BLaER1 treated with 17β-estradiol and CSF1 and Interleukin-3, amounts not matched to agents 10 nM and 100 nM (cell line): ENCODE data around the gene KCNQ4.

ENCODE experiments used
- H3K27ac ChIP-seq, 11 experiments: shearing (Covaris generic); formaldehyde crosslinking; 2 replicates each; pipeline ENCODE4 v1.8.1; 2022
- H3K27me3 ChIP-seq, 11 experiments: shearing (Covaris generic); formaldehyde crosslinking; 2 replicates each; pipeline ENCODE4 v1.8.1; 2022
- H3K36me3 ChIP-seq, 11 experiments: shearing (Covaris generic); formaldehyde crosslinking; 2 replicates each; pipeline ENCODE4 v1.8.1; 2022
- H3K4me1 ChIP-seq, 10 experiments: shearing (Covaris generic); formaldehyde crosslinking; 2 replicates each; pipeline ENCODE4 v1.8.1; 2022
- H3K4me2 ChIP-seq, 11 experiments: shearing (Covaris generic); formaldehyde crosslinking; 2 replicates each; pipeline ENCODE4 v1.8.1; 2022
- H3K4me3 ChIP-seq, 10 experiments: shearing (Covaris generic); formaldehyde crosslinking; 2 replicates each; pipeline ENCODE4 v1.8.1; 2022
- H3K9ac ChIP-seq, 11 experiments: shearing (Covaris generic); formaldehyde crosslinking; 2 replicates each; pipeline ENCODE4 v1.8.1; 2022
- H3K9me3 ChIP-seq, 11 experiments: shearing (Covaris generic); formaldehyde crosslinking; replicated peaks in 1 of 11; 2 replicates each; pipeline ENCODE4 v1.8.1; 2022
- H4K20me1 ChIP-seq, 11 experiments: shearing (Covaris generic); formaldehyde crosslinking; 2 replicates each; pipeline ENCODE4 v1.8.1; 2022
- Cebpa-rat ChIP-seq, 11 experiments: shearing (Covaris generic); IDR thresholded peaks; 2 replicates each; pipeline ENCODE4 v1.8.1; 2022

KCNQ4 gene

GRCh38 chr1:40780678-40781607 lies 2.6 kb upstream of the KCNQ4 start:
- peaks cover 11 to 17% (median 16%) of the 10 kb centered on the region in 11 experiments for H3K9me3 ChIP-seq
- H3K4me1 ChIP-seq = peaks cover 26 to 48% (median 33%) of the 10 kb centered on the region in 10 experiments
- no peak overlapping the region for H3K9ac ChIP-seq
- H3K36me3 ChIP-seq = peaks cover 5 to 13% (median 11%) of the 10 kb centered on the region in 11 experiments; a peak in 19 of 22 replicates
- H3K27me3 ChIP-seq = peaks cover 38 to 50% (median 45%) of the 10 kb centered on the region in 11 experiments
- no peak for TF ChIP-seq Cebpa-rat (IDR thresholded peaks at IDR 0.05)
- H3K27ac ChIP-seq = no peak overlapping the region
- H3K4me3 ChIP-seq = no peak overlapping the region
- H3K4me2 ChIP-seq = no peak overlapping the region
- peaks cover 0 to 45% (median 7%) of the 10 kb centered on the region in 11 experiments; a peak in 7 of 22 replicates for H4K20me1 ChIP-seq

GRCh38 chr1:40781608-40781971 lies 2.0 kb upstream of the KCNQ4 start:
- Histone ChIP-seq H3K4me3 (no peak overlapping the region), H3K9me3 (peaks cover 5 to 11% (median 10%) of the 10 kb centered on the region in 11 experiments), H3K27me3 (peaks cover 38 to 53% (median 47%) of the 10 kb centered on the region in 11 experiments), H3K9ac (no peak overlapping the region), H3K36me3 (peaks cover 0 to 7% (median 4%) of the 10 kb centered on the region in 11 experiments; a peak in 13 of 22 replicates), H3K27ac (no peak overlapping the region), H4K20me1 (peaks cover 0 to 45% (median 7%) of the 10 kb centered on the region in 11 experiments; a peak in 7 of 22 replicates), H3K4me2 (peak overlapping the region in 5 of 11 experiments; percentile 98 to 99 (median 99); a peak in 8 of 22 replicates), H3K4me1 (peaks cover 26 to 53% (median 33%) of the 10 kb centered on the region in 10 experiments)
- TF ChIP-seq Cebpa-rat (IDR thresholded peaks at IDR 0.05) = no peak

GRCh38 chr1:40782371-40782956 lies 1.1 kb upstream of the KCNQ4 start:
- H3K27me3 ChIP-seq = peaks cover 38 to 53% (median 47%) of the 10 kb centered on the region in 11 experiments
- peaks cover 0 to 2% (median 1%) of the 10 kb centered on the region in 11 experiments; a peak in 13 of 22 replicates for H3K9me3 ChIP-seq
- peak overlapping the region in 8 of 11 experiments; percentile 15 to 80 (median 63); a peak in 11 of 22 replicates for H3K9ac ChIP-seq
- 0 out of 22 replicates have a peak, but pooled peaks cover 0 to 1% (median 0%) of the 10 kb centered on the region in 11 experiments for H3K36me3 ChIP-seq
- no peak for TF ChIP-seq Cebpa-rat (IDR thresholded peaks at IDR 0.05)
- H3K4me3 ChIP-seq = peak overlapping the region; percentile 58 to 74 (median 64); a peak in 18 of 20 replicates
- H3K4me2 ChIP-seq = peak overlapping the region; percentile 93 to 99 (median 98)
- H3K4me1 ChIP-seq = peaks cover 26 to 53% (median 33%) of the 10 kb centered on the region in 10 experiments
- peaks cover 0 to 45% (median 7%) of the 10 kb centered on the region in 11 experiments; a peak in 7 of 22 replicates for H4K20me1 ChIP-seq
- no peak overlapping the region for H3K27ac ChIP-seq

GRCh38 chr1:40784141-40784770 lies 669 bp downstream of the KCNQ4 start:
- no peaks in the 10 kb centered on the region for H3K36me3 ChIP-seq
- peak overlapping the region; percentile 58 to 74 (median 64) for H3K4me3 ChIP-seq
- TF ChIP-seq Cebpa-rat (IDR thresholded peaks at IDR 0.05) = no peak
- peaks cover 38 to 53% (median 47%) of the 10 kb centered on the region in 11 experiments for H3K27me3 ChIP-seq
- H3K9me3 ChIP-seq = no peaks in the 10 kb centered on the region
- H3K4me1 ChIP-seq = peaks cover 21 to 41% (median 32%) of the 10 kb centered on the region in 10 experiments
- H3K9ac ChIP-seq = peak overlapping the region; percentile 39 to 80 (median 72)
- H4K20me1 ChIP-seq = peaks cover 0 to 45% (median 7%) of the 10 kb centered on the region in 11 experiments; a peak in 7 of 22 replicates
- H3K4me2 ChIP-seq = peak overlapping the region; percentile 93 to 99 (median 98)
- H3K27ac ChIP-seq = peak overlapping the region in 9 of 11 experiments; percentile 22 to 61 (median 52); a peak in 12 of 22 replicates

GRCh38 chr1:40784771-40785151 lies 1.2 kb downstream of the KCNQ4 start:
- peaks cover 0 to 45% (median 7%) of the 10 kb centered on the region in 11 experiments; a peak in 7 of 22 replicates for H4K20me1 ChIP-seq
- peaks cover 38 to 53% (median 47%) of the 10 kb centered on the region in 11 experiments for H3K27me3 ChIP-seq
- no peaks in the 10 kb centered on the region for H3K36me3 ChIP-seq
- peak overlapping the region in 1 of 11 experiments; percentile 57; a peak in 1 of 22 replicates for H3K27ac ChIP-seq
- no peaks in the 10 kb centered on the region for H3K9me3 ChIP-seq
- TF ChIP-seq Cebpa-rat (IDR thresholded peaks at IDR 0.05) = no peak
- peak overlapping the region in 5 of 11 experiments; percentile 70 to 80 (median 75); a peak in 6 of 22 replicates for H3K9ac ChIP-seq
- peaks cover 21 to 41% (median 32%) of the 10 kb centered on the region in 10 experiments for H3K4me1 ChIP-seq
- peak overlapping the region; percentile 93 to 99 (median 98) for H3K4me2 ChIP-seq
- H3K4me3 ChIP-seq = peak overlapping the region; percentile 58 to 74 (median 64); a peak in 14 of 20 replicates

- H3K36me3 ChIP-seq = no peaks in the 10 kb centered on the region
- H3K4me3 ChIP-seq = no peak overlapping the region; a peak in 1 of 20 replicates
- TF ChIP-seq Cebpa-rat (IDR thresholded peaks at IDR 0.05) = no peak
- no peaks in the 10 kb centered on the region for H3K9me3 ChIP-seq
- no peak overlapping the region for H3K9ac ChIP-seq
- H3K27me3 ChIP-seq = peaks cover 38 to 53% (median 47%) of the 10 kb centered on the region in 11 experiments
- peaks cover 0 to 39% (median 7%) of the 10 kb centered on the region in 11 experiments; a peak in 7 of 22 replicates for H4K20me1 ChIP-seq
- H3K27ac ChIP-seq = no peak overlapping the region
- peaks cover 21 to 39% (median 32%) of the 10 kb centered on the region in 10 experiments for H3K4me1 ChIP-seq
- peak overlapping the region in 5 of 11 experiments; percentile 98 to 99 (median 99); a peak in 5 of 22 replicates for H3K4me2 ChIP-seq
These were observed 1.9 kb downstream of the KCNQ4 start for GRCh38 chr1:40785446-40785845.

- Histone ChIP-seq H3K4me3 (no peak overlapping the region), H3K27ac (no peak overlapping the region), H4K20me1 (peaks cover 0 to 39% (median 7%) of the 10 kb centered on the region in 11 experiments; a peak in 7 of 22 replicates), H3K9ac (no peak overlapping the region), H3K4me2 (no peak overlapping the region), H3K4me1 (peaks cover 21 to 45% (median 33%) of the 10 kb centered on the region in 10 experiments), H3K27me3 (peaks cover 38 to 51% (median 45%) of the 10 kb centered on the region in 11 experiments), H3K9me3 (no peaks in the 10 kb centered on the region), H3K36me3 (no peaks in the 10 kb centered on the region)
- no peak for TF ChIP-seq Cebpa-rat (IDR thresholded peaks at IDR 0.05)
These were observed 2.8 kb downstream of the KCNQ4 start for GRCh38 chr1:40786171-40786994.
